Measurements from ENCODE around the gene BCL2L13.
"Not testable (repeated sequence)": the region's sequence is repeated elsewhere in the genome, so short reads cannot be mapped to it uniquely, and the experiment has no call there.

BCL2L13 gene

GRCh38 chr22:17761138-17761488 is 122.6 kb downstream of the BCL2L13 start:
- DNase-seq (ENCODE audit: low spot score), result no peak

- DNase-seq (ENCODE audit: low spot score), result not testable (repeated sequence)
Measured at GRCh38 chr22:17763442-17763841, 124.9 kb downstream of the BCL2L13 start.

- DNase-seq (ENCODE audit: low spot score), result no peak
Measured at GRCh38 chr22:17764036-17764435, 125.5 kb downstream of the BCL2L13 start.

GRCh38 chr22:17764852-17765251 is 126.3 kb downstream of the BCL2L13 start:
- not testable (repeated sequence) for DNase-seq (ENCODE audit: low spot score)

- peak; percentile 51 for DNase-seq (ENCODE audit: low spot score)
Measured at GRCh38 chr22:17767233-17768065, 128.9 kb downstream of the BCL2L13 start.

- DNase-seq (ENCODE audit: low spot score), result no peak
Measured at GRCh38 chr22:17769013-17769715, 130.6 kb downstream of the BCL2L13 start.

- no peak for DNase-seq (ENCODE audit: low spot score)
Measured at GRCh38 chr22:17769716-17770082, 131.1 kb downstream of the BCL2L13 start.

GRCh38 chr22:17770180-17771077 is 131.9 kb downstream of the BCL2L13 start:
- no peak for DNase-seq (ENCODE audit: low spot score)

- no peak for DNase-seq (ENCODE audit: low spot score)
Measured at GRCh38 chr22:17772249-17772957, 133.8 kb downstream of the BCL2L13 start.

- DNase-seq (ENCODE audit: low spot score), result no peak
Measured at GRCh38 chr22:17772958-17773605, 134.5 kb downstream of the BCL2L13 start.

GRCh38 chr22:17773606-17774205 is 135.1 kb downstream of the BCL2L13 start:
- DNase-seq (ENCODE audit: low spot score), result peak; percentile 41

- peak; percentile 39 for DNase-seq (ENCODE audit: low spot score)
Measured at GRCh38 chr22:17774206-17774925, 135.8 kb downstream of the BCL2L13 start, which contains the start of gene BID. BID (minus strand) TSS chr22:17774469; CDS start chr22:17750116, 24,353 bp downstream.

GRCh38 chr22:17774926-17775685 is 136.5 kb downstream of the BCL2L13 start:
- no peak for DNase-seq (ENCODE audit: low spot score)

GRCh38 chr22:17775781-17776465 is 137.4 kb downstream of the BCL2L13 start:
- DNase-seq (ENCODE audit: low spot score), result no peak

GRCh38 chr22:17777005-17777716 is 138.6 kb downstream of the BCL2L13 start:
- peak; percentile 74 for DNase-seq (ENCODE audit: low spot score)

GRCh38 chr22:17777717-17778044 is 139.1 kb downstream of the BCL2L13 start:
- no peak for DNase-seq (ENCODE audit: low spot score)

GRCh38 chr22:17778412-17778976 is 139.9 kb downstream of the BCL2L13 start:
- no peak for DNase-seq (ENCODE audit: low spot score)
